ENCODE measurements around the gene APBA1.

The APBA1 gene

DNA sequence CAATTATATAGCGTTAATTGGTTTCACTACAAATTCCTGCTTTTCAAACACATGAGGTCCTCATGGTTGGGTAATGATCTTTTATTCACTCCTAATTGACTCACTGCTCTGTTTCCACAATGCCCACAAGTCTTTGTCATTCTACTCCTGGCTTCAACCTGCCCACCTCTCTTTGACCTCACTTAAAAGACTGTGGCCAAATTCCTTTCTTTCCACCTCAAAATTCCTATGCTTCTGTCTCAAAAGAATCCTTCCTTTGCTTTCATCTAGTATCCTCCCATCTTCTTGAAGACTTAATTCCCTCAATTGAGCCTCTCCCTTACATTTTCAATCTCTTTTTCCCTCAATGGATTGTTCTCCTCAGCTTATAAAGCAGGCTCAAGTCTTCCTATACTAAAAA is 4.9 kb downstream of the APBA1 start:
- H3K4me3 ChIP-seq (ENCODE audit: low read depth, low read length) = no peak overlapping the region
- no peak for DNase-seq (ENCODE audit: low read depth, low spot score)
- in situ Hi-C loops (cut with HindIII; ENCODE audit: low sequenced_read_pairs) = no loop called here
- TF ChIP-seq, protein P1, sequence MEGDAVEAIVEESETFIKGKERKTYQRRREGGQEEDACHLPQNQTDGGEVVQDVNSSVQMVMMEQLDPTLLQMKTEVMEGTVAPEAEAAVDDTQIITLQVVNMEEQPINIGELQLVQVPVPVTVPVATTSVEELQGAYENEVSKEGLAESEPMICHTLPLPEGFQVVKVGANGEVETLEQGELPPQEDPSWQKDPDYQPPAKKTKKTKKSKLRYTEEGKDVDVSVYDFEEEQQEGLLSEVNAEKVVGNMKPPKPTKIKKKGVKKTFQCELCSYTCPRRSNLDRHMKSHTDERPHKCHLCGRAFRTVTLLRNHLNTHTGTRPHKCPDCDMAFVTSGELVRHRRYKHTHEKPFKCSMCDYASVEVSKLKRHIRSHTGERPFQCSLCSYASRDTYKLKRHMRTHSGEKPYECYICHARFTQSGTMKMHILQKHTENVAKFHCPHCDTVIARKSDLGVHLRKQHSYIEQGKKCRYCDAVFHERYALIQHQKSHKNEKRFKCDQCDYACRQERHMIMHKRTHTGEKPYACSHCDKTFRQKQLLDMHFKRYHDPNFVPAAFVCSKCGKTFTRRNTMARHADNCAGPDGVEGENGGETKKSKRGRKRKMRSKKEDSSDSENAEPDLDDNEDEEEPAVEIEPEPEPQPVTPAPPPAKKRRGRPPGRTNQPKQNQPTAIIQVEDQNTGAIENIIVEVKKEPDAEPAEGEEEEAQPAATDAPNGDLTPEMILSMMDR (IDR thresholded peaks at IDR 0.05; ENCODE audit: low read depth, low read length) = no peak

- in situ Hi-C loops (cut with HindIII; ENCODE audit: low sequenced_read_pairs) = no loop called here
Measured at GRCh38 chr9:69660304-69660703, 11.9 kb downstream of the APBA1 start.

GRCh38 chr9:69658987-69659675 is 13.0 kb downstream of the APBA1 start:
- no peak overlapping the region for H3K4me3 ChIP-seq (ENCODE audit: low read depth, low read length)
- TF ChIP-seq, protein P1 (IDR thresholded peaks at IDR 0.05; ENCODE audit: low read depth, low read length) = no peak
- no peak for DNase-seq (ENCODE audit: low read depth, low spot score)
- in situ Hi-C loops (cut with HindIII; ENCODE audit: low sequenced_read_pairs) = no loop called here

More at GRCh38 chr9:69660304-69660703, 11.9 kb downstream of the APBA1 start:
- DNase-seq (ENCODE audit: low read depth, low spot score) = no peak
- TF ChIP-seq, protein P1 (IDR thresholded peaks at IDR 0.05; ENCODE audit: low read depth, low read length) = no peak
- no peak overlapping the region for H3K4me3 ChIP-seq (ENCODE audit: low read depth, low read length)

DNA sequence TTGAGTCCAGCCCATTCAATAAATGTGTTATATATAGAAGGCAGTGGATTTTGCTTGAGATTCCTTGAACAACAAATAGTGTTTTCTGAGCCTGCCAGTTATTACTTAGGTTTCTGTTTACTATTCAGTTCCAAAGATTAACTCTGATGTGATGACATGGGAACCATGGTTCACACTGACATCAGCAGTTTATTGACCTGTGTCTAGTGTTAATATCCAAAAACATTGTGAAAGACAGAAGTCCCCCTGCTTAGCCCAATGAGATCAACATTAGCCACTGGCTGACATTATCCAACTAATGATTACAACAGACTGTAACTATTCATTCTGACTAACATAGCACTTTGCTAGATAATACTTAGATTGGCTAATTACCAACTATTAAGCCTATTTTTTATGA is 14.9 kb downstream of the APBA1 start:
- TF ChIP-seq, protein P1 (IDR thresholded peaks at IDR 0.05; ENCODE audit: low read depth, low read length) = no peak

GRCh38 chr9:69655065-69655464 is 17.1 kb downstream of the APBA1 start:
- in situ Hi-C loops (cut with HindIII; ENCODE audit: low sequenced_read_pairs) = no loop called here
- no peak for DNase-seq (ENCODE audit: low read depth, low spot score)
- TF ChIP-seq, protein P1 (IDR thresholded peaks at IDR 0.05; ENCODE audit: low read depth, low read length) = no peak
- no peak overlapping the region for H3K4me3 ChIP-seq (ENCODE audit: low read depth, low read length)

More for the DNA sequence above, 14.9 kb downstream of the APBA1 start:
- in situ Hi-C loops (cut with HindIII; ENCODE audit: low sequenced_read_pairs) = no loop called here
- no peak for DNase-seq (ENCODE audit: low read depth, low spot score)
- no peak overlapping the region for H3K4me3 ChIP-seq (ENCODE audit: low read depth, low read length)

GRCh38 chr9:69653261-69653660 is 18.9 kb downstream of the APBA1 start:
- TF ChIP-seq, protein P1 (IDR thresholded peaks at IDR 0.05; ENCODE audit: low read depth, low read length) = no peak
- H3K4me3 ChIP-seq (ENCODE audit: low read depth, low read length) = no peak overlapping the region
- no peak for DNase-seq (ENCODE audit: low read depth, low spot score)
- in situ Hi-C loops (cut with HindIII; ENCODE audit: low sequenced_read_pairs) = no loop called here
